GM19372 (cell line): ENCODE results near the gene CLSTN1.
"Not testable (repeated sequence)": the region's sequence is repeated elsewhere in the genome, so short reads cannot be mapped to it uniquely, and the experiment has no call there.

Experiments used
- ATAC-seq: cut with Tn5 transposase; IDR thresholded peaks from one replicate; pipeline ENCODE4 v1.9.1; 2021; ENCODE audit warnings: mild to moderate bottlenecking, low read depth, moderate library complexity; ENCODE audit not compliant: unreplicated experiment

CLSTN1 gene

GRCh38 chr1:9805006-9805508 is 18.7 kb downstream of the CLSTN1 start:
- ATAC-seq = no peak

GRCh38 chr1:9803003-9803918 is 20.5 kb downstream of the CLSTN1 start:
- not testable (repeated sequence) for ATAC-seq

GRCh38 chr1:9801909-9802308 is 21.9 kb downstream of the CLSTN1 start:
- no peak for ATAC-seq

DNA sequence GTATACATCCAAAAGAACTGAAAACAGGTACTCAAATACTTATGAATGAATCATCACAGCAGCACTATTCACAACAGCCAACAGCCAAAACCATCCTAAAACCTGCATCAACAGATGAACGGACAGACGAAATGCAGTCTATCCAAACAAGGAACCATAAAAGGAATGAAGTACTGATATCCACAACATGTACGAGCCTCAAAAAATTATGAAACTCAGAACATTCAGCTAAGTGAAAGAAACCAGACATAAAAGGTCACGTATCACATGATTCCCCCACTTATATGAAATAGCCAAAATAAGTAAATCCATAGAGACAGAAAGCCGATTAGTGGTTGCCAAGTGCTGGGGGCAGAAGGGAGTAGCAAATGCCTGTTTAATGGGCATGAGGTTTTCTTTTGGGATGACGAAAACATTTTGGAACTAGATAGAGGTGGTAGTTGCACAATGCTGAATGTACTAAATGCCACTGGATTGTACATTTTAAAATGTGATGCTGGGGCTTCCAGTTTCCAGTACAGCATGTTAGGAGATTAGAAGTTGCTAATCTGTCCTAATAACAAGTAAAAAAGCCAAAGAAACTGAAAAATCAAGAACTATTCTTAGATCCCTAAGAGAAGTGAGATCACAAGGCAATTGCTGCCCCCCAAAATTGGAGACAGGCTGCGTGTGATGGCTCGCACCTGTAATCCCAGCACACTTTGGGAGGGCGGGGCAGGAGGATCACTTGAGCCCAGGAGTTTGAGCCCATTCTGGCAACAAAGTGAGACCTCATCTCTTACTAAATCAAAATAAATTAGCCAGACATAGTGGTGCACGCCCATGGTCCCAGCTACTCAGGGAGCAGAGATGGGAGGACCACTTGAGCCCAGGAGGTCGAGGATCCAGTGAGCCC is 25.3 kb downstream of the CLSTN1 start:
- ATAC-seq = no peak

GRCh38 chr1:9797049-9797448 is 26.7 kb downstream of the CLSTN1 start:
- no peak for ATAC-seq

DNA sequence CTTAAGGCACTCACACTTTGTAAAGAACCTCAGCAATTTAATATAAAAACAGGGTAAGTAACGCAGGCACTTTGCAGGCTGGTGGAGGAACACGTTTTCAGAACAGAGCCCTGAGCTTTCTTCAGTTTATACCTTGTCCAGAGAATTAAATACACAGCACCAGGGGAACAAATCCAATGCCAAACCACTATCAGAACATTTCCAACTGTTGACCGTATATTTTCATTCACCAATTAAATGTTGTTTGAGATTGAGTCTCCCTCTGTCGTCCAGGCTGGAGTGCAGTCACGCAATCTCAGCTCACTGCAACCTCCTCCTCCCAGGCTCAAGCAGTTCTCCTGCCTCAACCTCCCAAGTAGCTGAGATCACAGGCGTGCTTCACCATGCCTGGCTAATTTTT is 29.7 kb downstream of the CLSTN1 start:
- ATAC-seq = no peak

GRCh38 chr1:9793291-9793690 is 30.5 kb downstream of the CLSTN1 start:
- ATAC-seq = no peak

DNA sequence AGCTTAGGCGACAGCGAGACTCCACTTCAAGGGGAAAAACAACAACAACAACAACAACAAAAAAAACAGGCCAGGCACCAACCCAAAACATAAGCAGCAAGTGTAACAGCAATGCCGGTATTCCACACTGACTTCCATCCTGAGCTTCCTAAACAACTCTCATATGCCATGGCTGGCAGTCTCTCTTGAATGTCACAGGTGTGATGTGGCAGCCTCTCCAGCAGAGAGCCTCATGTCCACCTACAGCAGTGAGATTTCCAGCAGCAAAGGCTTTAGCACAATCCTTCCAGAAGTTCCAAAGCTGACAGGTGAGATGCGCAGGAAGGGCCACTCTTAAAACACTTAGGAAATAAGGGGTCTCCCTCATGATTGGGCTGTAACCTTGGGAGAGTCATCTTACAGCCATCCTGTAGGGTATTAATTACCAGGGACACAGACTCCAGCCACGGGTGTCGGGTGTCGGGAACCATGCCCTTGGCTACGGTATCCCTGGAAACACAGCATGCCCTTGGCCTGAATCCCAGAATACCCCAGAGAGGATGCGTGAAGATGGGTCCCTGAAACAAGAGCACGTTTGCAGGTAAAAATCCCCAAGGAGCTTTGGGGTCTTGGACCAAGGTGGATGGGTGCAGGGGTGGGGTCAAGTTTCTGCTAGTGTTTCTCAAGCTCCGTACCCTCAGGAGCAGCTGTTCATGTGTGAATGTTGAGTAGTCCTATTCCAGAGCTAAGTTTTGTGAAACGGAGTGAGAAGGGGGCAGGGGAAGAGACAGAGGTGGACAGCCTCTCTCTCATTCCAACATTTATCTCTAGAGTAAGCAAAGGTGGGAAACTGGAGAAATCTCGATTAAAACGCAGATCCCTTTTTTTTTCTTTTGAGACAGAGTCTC is 31.4 kb downstream of the CLSTN1 start:
- ATAC-seq = no peak

GRCh38 chr1:9789700-9790099 is 34.1 kb downstream of the CLSTN1 start:
- ATAC-seq = not testable (repeated sequence)

DNA sequence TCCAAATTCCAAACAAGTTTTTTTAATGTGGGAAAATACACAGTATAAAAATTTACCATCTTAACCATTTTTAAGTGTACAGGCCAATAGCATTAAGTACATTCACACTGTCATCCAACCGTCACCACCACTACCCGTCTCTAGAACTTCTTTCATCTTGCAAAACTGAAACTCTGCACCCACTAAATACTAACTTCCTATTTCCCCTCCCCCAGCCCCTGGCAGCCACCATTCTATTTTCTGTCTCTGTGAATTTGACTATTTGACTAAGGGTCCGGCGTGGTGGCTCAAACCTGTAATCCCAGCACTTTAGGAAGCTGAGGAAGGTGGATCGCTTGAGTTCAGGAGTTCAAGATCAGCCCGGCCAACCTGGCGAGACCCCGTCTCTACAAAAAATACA is 36.1 kb downstream of the CLSTN1 start:
- ATAC-seq = no peak

DNA sequence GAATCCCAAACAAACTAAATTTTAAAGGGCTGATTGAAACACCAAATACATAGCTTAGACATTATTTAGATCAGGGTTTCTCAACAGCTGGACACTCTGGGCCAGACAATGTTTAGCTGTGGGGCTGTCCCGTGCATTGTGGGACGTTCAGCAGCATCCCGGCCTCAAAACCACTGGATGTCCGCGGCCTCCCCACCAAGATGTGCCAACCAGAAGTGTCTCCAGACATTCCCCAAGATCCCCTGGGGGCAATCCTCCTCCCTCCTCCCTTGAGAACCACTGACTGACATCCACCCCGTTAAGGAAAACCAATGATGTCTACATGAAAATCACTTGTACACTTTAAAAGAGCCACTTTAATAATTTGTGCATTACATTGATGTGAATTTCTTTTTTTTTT is 38.4 kb downstream of the CLSTN1 start:
- no peak for ATAC-seq

DNA sequence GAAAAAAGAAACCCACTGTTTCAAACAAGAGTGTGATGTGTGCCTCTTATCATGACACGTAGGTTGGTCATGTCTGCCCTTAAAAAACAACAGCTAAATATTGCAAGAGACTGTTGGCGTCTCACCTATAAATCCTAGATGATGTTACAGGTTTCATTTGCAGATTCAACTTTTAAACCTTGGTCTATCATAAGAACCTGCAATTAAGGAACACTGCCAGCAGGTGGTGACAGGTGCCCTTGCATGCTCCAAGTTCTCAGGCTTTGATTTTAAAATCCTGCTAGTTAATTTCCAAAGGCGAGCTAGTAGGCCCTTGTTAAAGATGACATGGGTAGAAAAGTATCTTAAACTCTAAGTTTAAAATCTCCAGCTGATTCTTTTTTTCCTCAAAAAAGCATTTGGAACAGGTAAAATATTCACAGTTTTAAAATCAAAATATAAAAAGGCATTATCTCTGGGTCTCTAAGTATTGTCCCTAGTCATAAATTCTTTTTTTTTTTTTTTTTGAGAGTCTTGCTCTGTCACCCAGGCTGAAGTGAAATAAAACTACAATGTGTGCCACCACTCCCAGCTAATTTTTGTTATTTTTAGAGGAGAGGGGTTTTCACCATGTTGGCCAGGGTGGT is 39.1 kb downstream of the CLSTN1 start:
- ATAC-seq = no peak

- no peak for ATAC-seq
Observed at GRCh38 chr1:9782897-9783296, 40.9 kb downstream of the CLSTN1 start.

GRCh38 chr1:9782116-9782751 is 41.5 kb downstream of the CLSTN1 start:
- no peak for ATAC-seq

- no peak for ATAC-seq
Observed at GRCh38 chr1:9780554-9781110, 43.1 kb downstream of the CLSTN1 start.

DNA sequence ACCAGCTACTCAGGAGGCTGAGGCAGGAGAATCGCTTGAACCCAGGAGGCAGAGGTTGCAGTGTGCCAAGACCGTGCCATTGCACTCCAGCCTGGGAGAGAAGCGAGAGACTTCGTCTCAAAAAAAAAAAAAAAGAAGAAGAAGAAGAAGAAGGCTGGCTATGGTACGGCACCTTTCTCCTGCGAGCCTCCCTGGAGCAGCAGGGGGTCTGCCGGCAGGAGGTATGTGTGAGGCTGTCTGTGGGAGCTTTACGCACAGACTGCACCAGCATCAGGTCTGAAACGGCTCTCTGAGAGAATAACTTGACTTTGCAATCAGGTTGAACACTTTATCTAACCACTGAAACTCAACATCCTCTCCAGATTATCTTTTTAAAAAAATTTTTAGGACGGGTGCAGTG is 44.9 kb downstream of the CLSTN1 start:
- ATAC-seq = no peak

DNA sequence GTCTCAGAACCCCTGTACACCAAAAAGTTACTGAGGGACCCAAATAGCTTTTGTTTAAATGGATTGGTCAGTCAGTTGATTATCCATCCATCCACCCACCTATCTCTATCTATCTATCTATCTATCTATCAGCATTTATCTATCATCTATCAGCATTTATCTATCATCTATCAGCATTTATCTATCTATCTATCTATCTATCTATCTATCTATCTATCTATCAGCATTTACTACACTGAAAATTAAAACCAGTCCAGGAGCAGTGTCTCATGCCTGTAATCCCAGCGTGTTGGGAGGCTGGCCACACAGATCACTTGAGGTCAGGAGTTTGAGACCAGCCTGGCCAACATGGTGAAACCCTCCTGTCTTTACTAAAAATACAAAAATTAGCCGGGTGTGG is 47.1 kb downstream of the CLSTN1 start:
- no peak for ATAC-seq

GRCh38 chr1:9774712-9775679 is 48.8 kb downstream of the CLSTN1 start:
- ATAC-seq = no peak
